Measurements from ENCODE around the gene NUAK1. TPM values are rescaled to one million over a fixed set of nuclear protein-coding genes. Genes with fewer than 3 reads are reported as not detected.

NUAK1 gene
- total RNA-seq, 1 experiment from 2014 or later: 7.9 TPM

DNA sequence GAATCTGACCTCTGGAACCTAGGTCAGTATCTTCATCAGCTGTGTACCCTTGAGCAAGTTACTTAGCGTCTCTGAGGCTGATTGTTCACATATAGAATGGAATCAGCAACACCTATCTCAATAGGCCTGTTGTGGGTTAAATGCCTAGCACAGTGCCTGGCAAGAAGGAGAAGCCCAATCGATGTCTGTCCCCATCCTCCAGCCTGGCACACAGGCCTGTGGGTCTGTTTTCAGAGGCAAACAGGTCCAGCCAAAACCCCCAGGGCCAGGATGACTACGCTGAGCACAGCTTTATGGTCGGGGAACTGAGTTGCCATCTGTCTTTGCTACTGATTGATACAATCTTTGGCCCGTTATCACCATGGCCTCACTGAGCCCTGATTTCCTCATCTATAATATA, 89.2 kb downstream of the NUAK1 start:
- ChIA-PET POLR2A (ENCODE audit: unreplicated experiment) (no interaction called here), CTCF (no interaction called here)
- no peak for TF ChIP-seq EZH2 (IDR thresholded peaks at IDR 0.05; ENCODE audit: low read depth)
- no peak for TF ChIP-seq CTCF (conservative IDR thresholded peaks at IDR 0.05)
- BruUV-seq (replicated peaks): no TSS peak
- Histone ChIP-seq H3K9me2 (ENCODE audit: insufficient read depth) (no peaks in the 10 kb centered on the region), H3K79me2 (ENCODE audit: low read depth) (no peaks in the 10 kb centered on the region), H3K4me2 (no peak overlapping the region), H3K4me1 (replicated peaks; ENCODE audit: insufficient read depth) (peaks cover 7% of the 10 kb centered on the region), H3K27me3 (ENCODE audit: insufficient read depth, low read depth) (no peaks in the 10 kb centered on the region), H3K4me3 (no peak overlapping the region), H3F3A (ENCODE audit: insufficient read depth, low read depth) (no peaks in the 10 kb centered on the region), H4K20me1 (ENCODE audit: insufficient read depth) (no peaks in the 10 kb centered on the region), H3K27ac (no peak overlapping the region), H3K36me3 (ENCODE audit: low read depth) (no peaks in the 10 kb centered on the region), H2AFZ (no peak overlapping the region), H3K9me3 (ENCODE audit: insufficient read depth, low read depth) (no peaks in the 10 kb centered on the region)
- intact Hi-C loops (cut with micrococcal nuclease; ENCODE audit: unreplicated experiment): no loop called here
- no peak for DNase-seq

DNA sequence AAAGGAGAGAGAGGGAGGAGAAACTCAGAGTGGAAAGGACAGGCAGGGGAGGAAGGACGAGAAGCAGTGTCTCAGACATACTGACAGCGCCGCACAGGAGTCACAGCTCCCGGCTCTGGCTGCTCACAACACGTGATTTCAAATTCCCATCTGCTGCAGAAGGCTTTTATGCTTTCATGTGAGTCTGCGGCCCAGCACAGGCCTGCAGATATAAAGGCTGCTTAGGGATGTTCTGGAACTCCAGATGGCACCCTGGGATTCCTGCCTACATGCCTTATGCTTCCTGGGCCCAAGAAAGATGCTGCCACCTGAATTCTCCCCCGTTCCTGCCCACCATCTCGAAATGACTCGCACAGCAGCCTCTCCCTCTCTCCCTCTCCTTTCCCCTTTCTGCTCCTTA, 89.6 kb downstream of the NUAK1 start:
- Histone ChIP-seq H3F3A (ENCODE audit: insufficient read depth, low read depth) (no peaks in the 10 kb centered on the region), H3K27me3 (ENCODE audit: insufficient read depth, low read depth) (no peaks in the 10 kb centered on the region), H3K79me2 (ENCODE audit: low read depth) (no peaks in the 10 kb centered on the region), H3K4me3 (no peak overlapping the region), H3K9me2 (ENCODE audit: insufficient read depth) (no peaks in the 10 kb centered on the region), H3K4me2 (no peak overlapping the region), H3K36me3 (ENCODE audit: low read depth) (no peaks in the 10 kb centered on the region), H2AFZ (no peak overlapping the region), H3K4me1 (replicated peaks; ENCODE audit: insufficient read depth) (peaks cover 7% of the 10 kb centered on the region), H4K20me1 (ENCODE audit: insufficient read depth) (no peaks in the 10 kb centered on the region), H3K27ac (no peak overlapping the region), H3K9me3 (ENCODE audit: insufficient read depth, low read depth) (no peaks in the 10 kb centered on the region)
- intact Hi-C loops (cut with micrococcal nuclease; ENCODE audit: unreplicated experiment): no loop called here
- no TSS peak for BruUV-seq (replicated peaks)
- ChIA-PET POLR2A (ENCODE audit: unreplicated experiment) (no interaction called here), CTCF (no interaction called here)
- DNase-seq: no peak
- TF ChIP-seq EZH2 (IDR thresholded peaks at IDR 0.05; ENCODE audit: low read depth): no peak
- no peak for TF ChIP-seq CTCF (conservative IDR thresholded peaks at IDR 0.05)

DNA sequence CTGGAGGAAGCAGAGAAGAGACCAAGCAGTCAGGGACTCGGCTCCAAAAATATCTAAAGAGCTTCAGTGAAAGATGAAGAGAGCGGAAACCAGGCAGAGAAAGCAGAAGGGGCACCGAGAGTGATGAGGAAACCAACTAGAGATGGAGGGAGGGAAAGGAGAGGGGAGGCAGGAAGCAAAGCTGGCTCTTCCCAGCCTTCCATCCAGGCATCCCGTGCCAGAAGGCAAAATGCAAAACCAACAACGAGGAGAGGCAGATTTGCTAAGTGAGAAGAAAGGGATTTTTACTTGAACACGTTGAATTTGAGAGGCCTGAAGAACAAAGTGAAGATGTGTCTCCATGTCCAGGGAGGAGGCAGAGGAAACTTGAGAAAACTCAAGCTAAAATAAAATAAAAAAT, 90.1 kb downstream of the NUAK1 start:
- DNase-seq: no peak
- Histone ChIP-seq H4K20me1 (ENCODE audit: insufficient read depth) (no peaks in the 10 kb centered on the region), H3F3A (ENCODE audit: insufficient read depth, low read depth) (no peaks in the 10 kb centered on the region), H3K36me3 (ENCODE audit: low read depth) (no peaks in the 10 kb centered on the region), H3K4me1 (replicated peaks; ENCODE audit: insufficient read depth) (peaks cover 7% of the 10 kb centered on the region), H3K9me3 (ENCODE audit: insufficient read depth, low read depth) (no peaks in the 10 kb centered on the region), H3K4me2 (no peak overlapping the region), H2AFZ (no peak overlapping the region), H3K4me3 (no peak overlapping the region), H3K27me3 (ENCODE audit: insufficient read depth, low read depth) (no peaks in the 10 kb centered on the region), H3K27ac (no peak overlapping the region), H3K79me2 (ENCODE audit: low read depth) (no peaks in the 10 kb centered on the region), H3K9me2 (ENCODE audit: insufficient read depth) (no peaks in the 10 kb centered on the region)
- intact Hi-C loops (cut with micrococcal nuclease; ENCODE audit: unreplicated experiment): no loop called here
- CTCF ChIA-PET: no interaction called here
- POLR2A ChIA-PET (ENCODE audit: unreplicated experiment): no interaction called here
- no TSS peak for BruUV-seq (replicated peaks)
- no peak for TF ChIP-seq EZH2 (IDR thresholded peaks at IDR 0.05; ENCODE audit: low read depth)
- no peak for TF ChIP-seq CTCF (conservative IDR thresholded peaks at IDR 0.05)
